ENCODE data around the gene PRIM1.
"Not testable (repeated sequence)": the region's sequence is repeated elsewhere in the genome, so short reads cannot be mapped to it uniquely, and the experiment has no call there.

PRIM1 gene

DNA sequence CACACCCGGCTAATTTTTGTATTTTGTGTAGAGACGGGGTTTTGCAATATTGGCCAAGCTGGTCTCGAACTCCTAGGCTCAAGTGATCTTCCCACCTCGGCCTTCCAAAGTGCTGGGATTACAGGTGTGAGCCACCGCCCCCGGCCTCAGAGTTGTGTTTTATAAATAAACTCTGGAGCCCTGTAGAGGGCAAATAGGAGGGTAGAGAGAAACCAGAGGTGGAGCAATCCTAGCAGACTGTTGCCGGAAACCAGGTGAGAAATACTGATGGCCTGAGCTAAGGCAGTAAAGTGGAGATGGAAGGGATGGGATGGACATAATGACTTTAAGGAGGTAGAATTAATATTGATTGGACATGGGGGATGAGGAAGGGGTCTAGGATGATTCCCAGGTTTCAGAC, 8.3 kb upstream of the PRIM1 start:
- no peak for DNase-seq (ENCODE audit: low spot score)

GRCh38 chr12:56759263-56759908, 7.3 kb upstream of the PRIM1 start:
- no peak for DNase-seq (ENCODE audit: low spot score)

DNA sequence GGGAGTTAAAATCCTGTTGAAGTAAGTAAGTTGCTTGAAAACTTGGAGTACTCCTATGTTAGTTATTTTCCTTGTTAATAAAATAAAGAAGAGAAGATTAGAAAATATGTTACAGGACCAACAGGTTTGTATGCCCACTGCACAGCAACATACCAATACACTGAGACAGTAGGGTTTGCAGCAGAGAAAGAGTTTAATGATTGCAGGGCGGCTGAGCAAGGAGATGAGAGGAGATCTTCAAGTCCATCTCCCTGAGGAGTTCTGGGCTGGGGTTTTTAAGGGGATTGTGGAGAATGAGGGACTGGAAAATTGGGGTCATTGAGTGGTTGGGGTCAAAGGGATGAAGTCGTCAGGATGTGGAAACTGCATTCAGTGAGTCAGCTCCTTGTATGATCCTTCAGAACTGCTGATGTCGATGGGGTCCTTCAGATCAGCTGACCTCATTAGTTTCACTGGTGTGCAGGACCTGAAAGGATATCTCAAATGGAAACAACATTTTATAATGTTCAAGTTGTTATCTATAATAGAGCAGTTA, 6.7 kb upstream of the PRIM1 start:
- no peak for DNase-seq (ENCODE audit: low spot score)

GRCh38 chr12:56757971-56758370, 5.8 kb upstream of the PRIM1 start:
- DNase-seq (ENCODE audit: low spot score), result not testable (repeated sequence)

GRCh38 chr12:56753566-56753965, 1.4 kb upstream of the PRIM1 start:
- DNase-seq (ENCODE audit: low spot score), result no peak

GRCh38 chr12:56750596-56750995, 1.5 kb downstream of the PRIM1 start:
- not testable (repeated sequence) for DNase-seq (ENCODE audit: low spot score)

- no peak for DNase-seq (ENCODE audit: low spot score)
Measured at GRCh38 chr12:56749853-56750252, 2.3 kb downstream of the PRIM1 start.

- DNase-seq (ENCODE audit: low spot score), result no peak
Measured at GRCh38 chr12:56749359-56749758, 2.8 kb downstream of the PRIM1 start.

GRCh38 chr12:56728139-56728861, 23.8 kb downstream of the PRIM1 start:
- DNase-seq (ENCODE audit: low spot score), result no peak

GRCh38 chr12:56726196-56726675, 25.9 kb downstream of the PRIM1 start:
- not testable (repeated sequence) for DNase-seq (ENCODE audit: low spot score)

GRCh38 chr12:56725723-56726102, 26.4 kb downstream of the PRIM1 start:
- DNase-seq (ENCODE audit: low spot score), result no peak

DNA sequence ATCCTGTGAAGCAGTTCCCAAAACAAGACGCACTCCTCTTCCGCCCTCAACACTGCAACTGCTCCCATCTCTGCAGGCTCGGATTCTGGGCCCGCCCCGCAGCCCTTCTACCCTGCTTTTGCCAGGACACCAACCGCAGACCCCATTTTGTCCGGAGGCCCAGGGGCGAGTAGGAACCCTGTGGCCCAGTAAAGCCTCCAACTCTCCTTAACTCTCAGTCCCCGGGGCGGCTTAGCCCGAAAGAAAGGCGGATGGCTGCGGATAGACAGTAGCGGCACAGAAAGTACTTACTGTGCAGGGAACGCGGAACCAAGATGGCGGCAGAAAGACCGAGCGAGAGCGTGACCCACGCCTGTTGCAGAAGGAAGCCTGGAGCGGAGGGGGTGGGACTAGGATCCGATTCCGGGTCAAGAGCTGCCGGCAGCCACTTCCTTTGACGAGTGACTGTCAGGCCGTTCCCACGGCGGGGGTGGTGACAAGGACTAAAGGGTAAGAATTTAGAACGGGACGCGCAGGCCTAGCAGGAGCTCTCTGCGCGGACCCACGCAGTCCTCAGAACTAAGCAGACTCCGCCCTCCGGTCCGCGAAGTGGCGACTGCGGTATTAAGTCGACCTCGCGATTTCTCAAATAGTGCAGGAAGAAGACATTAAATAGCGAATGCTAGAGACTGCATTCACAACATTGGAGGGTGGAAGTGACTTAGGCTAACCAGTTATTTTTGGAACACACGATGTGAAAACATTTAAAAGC, 27.0 kb downstream of the PRIM1 start, which contains the start of gene NACA:
Gene NACA (minus strand): TSS at position 328 of the 751 bp plus-strand sequence. CDS start 778 bp downstream, outside the sequence.
- DNase-seq (ENCODE audit: low spot score), result peak; percentile 100

DNA sequence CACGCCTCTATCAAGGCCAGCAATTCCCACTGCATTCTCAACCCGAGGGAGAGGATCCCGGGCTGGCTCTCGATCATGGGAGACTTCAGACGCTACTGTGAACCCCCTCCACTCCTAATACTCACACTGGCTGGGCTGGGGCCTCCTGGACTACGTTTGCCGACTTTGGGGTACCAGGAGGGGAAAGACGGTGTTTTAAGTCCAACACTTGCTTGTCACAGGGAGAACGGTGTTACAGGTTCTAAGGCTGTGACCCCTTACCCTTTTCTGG, 27.5 kb downstream of the PRIM1 start:
- DNase-seq (ENCODE audit: low spot score), result no peak

- DNase-seq (ENCODE audit: low spot score), result peak; percentile 40
Measured at GRCh38 chr12:56723889-56724700, 28.0 kb downstream of the PRIM1 start.

- DNase-seq (ENCODE audit: low spot score), result no peak
Measured at GRCh38 chr12:56723352-56723751, 28.8 kb downstream of the PRIM1 start.

- DNase-seq (ENCODE audit: low spot score), result no peak
Measured at GRCh38 chr12:56722832-56723231, 29.3 kb downstream of the PRIM1 start.

- no peak for DNase-seq (ENCODE audit: low spot score)
Measured at GRCh38 chr12:56721721-56722120, 30.4 kb downstream of the PRIM1 start.

DNA sequence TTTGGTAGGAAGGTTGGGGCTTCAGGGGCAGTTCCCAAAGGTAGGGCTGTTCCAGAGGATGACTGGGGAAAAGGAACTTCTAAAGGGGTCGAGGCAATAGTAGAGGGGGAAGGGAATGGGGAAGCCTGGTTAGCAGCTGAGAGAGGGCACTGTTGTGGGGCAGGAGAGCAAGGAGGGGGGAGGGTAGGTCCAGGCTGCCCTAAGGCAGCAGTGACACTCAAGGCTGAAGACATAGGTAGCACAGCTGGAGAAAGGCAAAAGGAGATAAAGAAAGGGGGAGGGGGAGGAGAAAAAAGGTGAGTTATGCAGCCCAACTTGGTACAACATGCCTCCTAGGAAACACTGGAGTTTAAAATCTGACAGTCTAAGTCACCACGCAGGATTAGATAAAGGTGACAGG, 30.9 kb downstream of the PRIM1 start:
- no peak for DNase-seq (ENCODE audit: low spot score)

DNA sequence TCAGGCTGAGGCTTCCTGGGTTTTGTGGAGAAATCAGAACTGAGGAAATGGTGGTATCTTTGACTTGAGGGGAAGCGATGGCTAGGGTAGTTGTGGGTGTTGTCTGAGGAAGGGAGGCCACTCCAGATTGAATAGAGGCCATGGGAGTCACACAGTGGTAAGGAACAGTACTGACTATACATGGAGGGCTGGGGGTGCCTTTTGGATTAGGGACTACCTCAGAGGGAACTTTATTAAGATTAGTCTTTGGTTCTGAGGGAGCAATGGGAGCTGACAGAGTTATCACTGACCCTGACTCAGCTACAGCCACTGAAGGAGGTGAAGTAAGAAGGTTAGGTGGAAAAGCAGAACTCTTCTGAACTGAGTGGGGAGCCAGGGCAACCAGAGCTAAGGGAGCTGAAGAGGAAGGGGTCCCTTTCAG, 31.4 kb downstream of the PRIM1 start:
- no peak for DNase-seq (ENCODE audit: low spot score)

GRCh38 chr12:56719056-56719455, 33.1 kb downstream of the PRIM1 start:
- DNase-seq (ENCODE audit: low spot score), result no peak

DNA sequence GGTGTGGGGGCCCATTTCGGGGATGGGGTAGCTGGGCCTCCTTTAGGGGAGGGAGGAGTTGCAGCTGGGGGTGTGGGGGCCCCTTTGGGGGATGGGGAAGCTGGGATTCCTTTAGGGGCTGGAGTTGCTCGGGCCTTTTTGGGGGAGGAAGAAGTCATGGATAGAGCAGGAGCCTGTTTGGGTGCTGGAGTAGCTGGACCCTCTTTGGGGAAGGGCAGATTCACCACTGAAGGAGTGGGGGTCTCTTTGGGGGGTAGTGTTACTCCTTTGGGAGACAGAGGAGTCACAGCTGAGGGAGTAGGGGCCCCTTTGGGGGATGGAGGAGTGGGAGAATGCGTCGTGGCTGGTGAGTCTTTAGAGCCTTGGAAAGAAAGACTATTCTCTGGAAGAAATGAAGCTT, 33.5 kb downstream of the PRIM1 start:
- DNase-seq (ENCODE audit: low spot score), result no peak

GRCh38 chr12:56718149-56718548, 34.0 kb downstream of the PRIM1 start:
- no peak for DNase-seq (ENCODE audit: low spot score)

Measured in LoVo (cell line).